ENCODE results near the gene DNAH14.

GRCh38 chr1:225423518-225423855, 494.0 kb downstream of the DNAH14 start:
- no peak for TF ChIP-seq CTCF (IDR thresholded peaks at IDR 0.05)
- TF ChIP-seq POLR2AphosphoS5 (IDR thresholded peaks at IDR 0.05; ENCODE audit: low read depth, low read length), result no peak
- TF ChIP-seq SIN3A (IDR thresholded peaks at IDR 0.05; ENCODE audit: borderline replicate concordance, insufficient read depth, low read depth, low read length), result no peak
- TF ChIP-seq, protein P1, sequence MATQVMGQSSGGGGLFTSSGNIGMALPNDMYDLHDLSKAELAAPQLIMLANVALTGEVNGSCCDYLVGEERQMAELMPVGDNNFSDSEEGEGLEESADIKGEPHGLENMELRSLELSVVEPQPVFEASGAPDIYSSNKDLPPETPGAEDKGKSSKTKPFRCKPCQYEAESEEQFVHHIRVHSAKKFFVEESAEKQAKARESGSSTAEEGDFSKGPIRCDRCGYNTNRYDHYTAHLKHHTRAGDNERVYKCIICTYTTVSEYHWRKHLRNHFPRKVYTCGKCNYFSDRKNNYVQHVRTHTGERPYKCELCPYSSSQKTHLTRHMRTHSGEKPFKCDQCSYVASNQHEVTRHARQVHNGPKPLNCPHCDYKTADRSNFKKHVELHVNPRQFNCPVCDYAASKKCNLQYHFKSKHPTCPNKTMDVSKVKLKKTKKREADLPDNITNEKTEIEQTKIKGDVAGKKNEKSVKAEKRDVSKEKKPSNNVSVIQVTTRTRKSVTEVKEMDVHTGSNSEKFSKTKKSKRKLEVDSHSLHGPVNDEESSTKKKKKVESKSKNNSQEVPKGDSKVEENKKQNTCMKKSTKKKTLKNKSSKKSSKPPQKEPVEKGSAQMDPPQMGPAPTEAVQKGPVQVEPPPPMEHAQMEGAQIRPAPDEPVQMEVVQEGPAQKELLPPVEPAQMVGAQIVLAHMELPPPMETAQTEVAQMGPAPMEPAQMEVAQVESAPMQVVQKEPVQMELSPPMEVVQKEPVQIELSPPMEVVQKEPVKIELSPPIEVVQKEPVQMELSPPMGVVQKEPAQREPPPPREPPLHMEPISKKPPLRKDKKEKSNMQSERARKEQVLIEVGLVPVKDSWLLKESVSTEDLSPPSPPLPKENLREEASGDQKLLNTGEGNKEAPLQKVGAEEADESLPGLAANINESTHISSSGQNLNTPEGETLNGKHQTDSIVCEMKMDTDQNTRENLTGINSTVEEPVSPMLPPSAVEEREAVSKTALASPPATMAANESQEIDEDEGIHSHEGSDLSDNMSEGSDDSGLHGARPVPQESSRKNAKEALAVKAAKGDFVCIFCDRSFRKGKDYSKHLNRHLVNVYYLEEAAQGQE (IDR thresholded peaks at IDR 0.05; ENCODE audit: insufficient read depth in 1 of 2, low read depth in 2 of 2, low read length in 1 of 2), result no peak
- TF ChIP-seq TCF7L2 (IDR thresholded peaks at IDR 0.05; ENCODE audit: low read depth, low read length), result no peak

Data from Panc1 (cell line).